Mammary epithelial cell (primary cell): ENCODE data around the gene PTPN23.

Source experiments
- CTCF ChIP-seq, 2 donors: IDR thresholded peaks in 1 of 2; conservative IDR thresholded peaks in 1 of 2; 2 replicates each; pipeline ENCODE4 v1.5.1; 2011 to 2012; ENCODE audit warnings: inconsistent platforms in 2 of 2, low read length in 2 of 2, mild to moderate bottlenecking in 2 of 2, control low read depth in 1 of 2, low read depth in 1 of 2; ENCODE audit not compliant: insufficient read depth in 1 of 2; ENCODE audit errors: extremely low read depth in 1 of 2
- EZH2 ChIP-seq: IDR thresholded peaks from 2 replicates; pipeline ENCODE4 v1.6.1; 2012; ENCODE audit warnings: low read length, inconsistent platforms, borderline replicate concordance

- no peak for TF ChIP-seq EZH2
- TF ChIP-seq CTCF (conservative IDR thresholded peaks at IDR 0.05 in 1 of 2, IDR thresholded peaks at IDR 0.05 in 1 of 2; ENCODE audit: extremely low read depth in 1 of 2, insufficient read depth in 1 of 2, low read depth in 1 of 2, low read length in 2 of 2): no peak
These were observed 75.1 kb downstream of the PTPN23 start for GRCh38 chr3:47455806-47456452.
